Lower leg skin (tissue), 4 donors: ENCODE measurements around the gene RASGEF1B. TPM values are rescaled to one million over a fixed set of nuclear protein-coding genes. Genes with fewer than 3 reads are reported as not detected.
A peak's percentile ranks its signal among the peaks of the same experiment; 100 is the strongest.
"Not testable (repeated sequence)": the region's sequence is repeated elsewhere in the genome, so short reads cannot be mapped to it uniquely, and the experiment has no call there.

Source experiments
- DNase-seq, 2 donors: peaks; one replicate each; pipeline ENCODE4 v3.0.0-alpha.2; 2019; ENCODE audit warnings: low spot score in 2 of 2
- H3K4me3 ChIP-seq: fragments of 200-600 bp; sonication (generic); 2 replicates; pipeline ENCODE4 v1.5.1; 2017; ENCODE audit warnings: mild to moderate bottlenecking, low read depth; ENCODE audit not compliant: poor library complexity, severe bottlenecking
- CTCF ChIP-seq, 3 donors: fragments of 450-650 bp; IDR thresholded peaks; one replicate each; pipeline ENCODE4 v1.5.1; 2016; ENCODE audit warnings: antibody characterized with exemption in 3 of 3, mild to moderate bottlenecking in 3 of 3, moderate library complexity in 2 of 3
- POLR2A ChIP-seq, 2 donors: fragments of 450-650 bp; IDR thresholded peaks; one replicate each; pipeline ENCODE4 v1.6.1; 2016 to 2017; ENCODE audit warnings: antibody characterized with exemption in 2 of 2, mild to moderate bottlenecking in 1 of 2, moderate library complexity in 1 of 2
- WGBS, 2 donors: methylation state at CpG; one replicate each; pipeline ENCODE4 v1.1.5; 2018; 5-methylcytosine and 5-hydroxymethylcytosine counted together
- intact Hi-C: fragments of 100-400 bp; cut with DNase I; formaldehyde crosslinking; loops from one replicate; pipeline ENCODE4 v1.15.0; 2023; ENCODE audit warnings: low total_unique reads
- total RNA-seq, 4 donors: library from RNA; depleted of rRNA; stranded (reverse); fragments of >200 nt; gene quantifications; one replicate each; pipeline ENCODE4 v1.1.0, GENCODE V29; 2016

Gene RASGEF1B
- total RNA-seq, 4 donors from 2014 or later = 53.7 to 58.2 (median 57.6) TPM

- TF ChIP-seq POLR2A (IDR thresholded peaks at IDR 0.05) (no peak), CTCF (IDR thresholded peaks at IDR 0.05) (no peak)
- no peak for DNase-seq
- WGBS, 2 donors = 65 to 91% methylated on average over 1 of the region's 1 CpG
- intact Hi-C loops = no loop called here
- H3K4me3 ChIP-seq = no peak overlapping the region
Measured at GRCh38 chr4:81486502-81486901, 14.8 kb upstream of the RASGEF1B start.

GRCh38 chr4:81485310-81485980, 13.7 kb upstream of the RASGEF1B start:
- 77% methylated on average over 5 of the region's 5 CpGs for WGBS, 2 donors

GRCh38 chr4:81482326-81482725, 10.6 kb upstream of the RASGEF1B start:
- no peak for DNase-seq
- 77 to 83% methylated on average over 3 of the region's 3 CpGs for WGBS, 2 donors
- intact Hi-C loops = no loop called here
- no peak overlapping the region for H3K4me3 ChIP-seq
- TF ChIP-seq CTCF (IDR thresholded peaks at IDR 0.05) = no peak
- no peak for TF ChIP-seq POLR2A (IDR thresholded peaks at IDR 0.05)

More at GRCh38 chr4:81485310-81485980, 13.7 kb upstream of the RASGEF1B start:
- TF ChIP-seq CTCF (IDR thresholded peaks at IDR 0.05) (no peak), POLR2A (IDR thresholded peaks at IDR 0.05) (no peak)
- intact Hi-C loops = no loop called here
- no peak for DNase-seq
- no peak overlapping the region for H3K4me3 ChIP-seq

GRCh38 chr4:81481151-81481550, 9.4 kb upstream of the RASGEF1B start:
- no peak overlapping the region for H3K4me3 ChIP-seq
- intact Hi-C loops = no loop called here
- WGBS, 2 donors = 83 to 94% methylated on average over 3 of the region's 3 CpGs
- no peak for DNase-seq
- no peak for TF ChIP-seq POLR2A (IDR thresholded peaks at IDR 0.05)
- no peak for TF ChIP-seq CTCF (IDR thresholded peaks at IDR 0.05)

- H3K4me3 ChIP-seq, intact Hi-C loops, DNase-seq: not testable (repeated sequence)
- 42 to 69% methylated on average over 2 of the region's 2 CpGs for WGBS, 2 donors
Measured at GRCh38 chr4:81479573-81479972, 7.9 kb upstream of the RASGEF1B start.

- intact Hi-C loops, H3K4me3 ChIP-seq: not testable (repeated sequence)
- WGBS, 2 donors = 77 to 78% methylated on average over 19 of the region's 19 CpGs
- DNase-seq = peak in 1 of 2 donors; percentile 81
Measured at GRCh38 chr4:81473331-81474265, 1.9 kb upstream of the RASGEF1B start.
